Natural killer cell (primary cell): Measurements from ENCODE around the gene ALX1. TPM values are rescaled to one million over a fixed set of nuclear protein-coding genes. Genes with fewer than 3 reads are reported as not detected.

ENCODE experiments used
- ATAC-seq, 3 donors: fragments of 150-1000 bp in 2 of 3; fragments of 200-7000 bp in 1 of 3; cut with Tn5 transposase; 1 replicate in 1 of 3; 2 replicates in 2 of 3; pipeline ENCODE4 v1.10.0; 2021; ENCODE audit warnings: mild to moderate bottlenecking in 2 of 3, moderate library complexity in 2 of 3
- DNase-seq, 2 donors: peaks; one replicate each; pipeline versions ENCODE4 v3.0.0 to v3.0.0-alpha.2; 2013 to 2021; ENCODE audit warnings: mixed read lengths in 1 of 2
- H3K27ac ChIP-seq: one replicate; pipeline ENCODE4 v1.5.1; 2013; ENCODE audit warnings: mild to moderate bottlenecking, low read length
- H3K27me3 ChIP-seq: one replicate; pipeline ENCODE4 v1.6.1; 2013; ENCODE audit warnings: low read length; ENCODE audit not compliant: control insufficient read depth, insufficient read depth
- H3K36me3 ChIP-seq: one replicate; pipeline ENCODE4 v1.6.1; 2013; ENCODE audit warnings: low read length; ENCODE audit not compliant: control insufficient read depth, insufficient read depth
- H3K4me1 ChIP-seq: one replicate; pipeline ENCODE4 v1.6.1; 2013; ENCODE audit warnings: low read length; ENCODE audit not compliant: control insufficient read depth, insufficient read depth
- H3K4me3 ChIP-seq: one replicate; pipeline ENCODE4 v1.5.1; 2013; ENCODE audit warnings: low read length
- H3K9me3 ChIP-seq: one replicate; pipeline ENCODE4 v1.6.1; 2013; ENCODE audit warnings: low read length; ENCODE audit not compliant: control insufficient read depth, insufficient read depth
- H3K27ac Mint-ChIP-seq, 2 donors: one replicate each; pipeline ENCODE4 v1.8.0; 2022; ENCODE audit warnings: mild to moderate bottlenecking in 2 of 2, mixed read lengths in 2 of 2, moderate library complexity in 1 of 2
- H3K27me3 Mint-ChIP-seq, 2 donors: one replicate each; pipeline ENCODE4 v1.8.0; 2022; ENCODE audit warnings: low read depth in 2 of 2, mixed read lengths in 2 of 2
- H3K36me3 Mint-ChIP-seq: one replicate; pipeline ENCODE4 v1.8.0; 2022; ENCODE audit warnings: mixed read lengths
- H3K4me1 Mint-ChIP-seq, 2 donors: one replicate each; pipeline ENCODE4 v1.8.0; 2022; ENCODE audit warnings: mixed read lengths in 2 of 2
- H3K4me3 Mint-ChIP-seq: one replicate; pipeline ENCODE4 v1.8.0; 2022; ENCODE audit warnings: mild to moderate bottlenecking, moderate library complexity, mixed read lengths
- H3K9me3 Mint-ChIP-seq, 2 donors: one replicate each; pipeline ENCODE4 v1.8.0; 2022; ENCODE audit warnings: mixed read lengths in 2 of 2
- WGBS: methylation state at CpG from one replicate; pipeline ENCODE4 v1.1.7; 2013; ENCODE audit warnings: missing lambda C conversion rate; ENCODE audit not compliant: insufficient coverage; 5-methylcytosine and 5-hydroxymethylcytosine counted together
- intact Hi-C: fragments of 100-400 bp; cut with micrococcal nuclease; formaldehyde crosslinking; loops from one replicate; pipeline ENCODE4 v1.14.2; 2022
- total RNA-seq, 4 donors: library from RNA; stranded (reverse); fragments of 120-200 nt in 1 of 4; gene quantifications; one replicate each; pipeline versions ENCODE4 v1.2.3 to v1.2.4, GENCODE V29; 2013 to 2022
- TF ChIP-seq, protein P1 (sequence below): fragments of 200-600 bp; IDR thresholded peaks from one replicate; pipeline ENCODE4 v1.8.0; 2022; ENCODE audit warnings: antibody characterized with exemption

The ALX1 gene
- total RNA-seq, 3 donors from 2014 or later (not counting 1 experiment from before 2014, with no cell fraction given): not detected

DNA sequence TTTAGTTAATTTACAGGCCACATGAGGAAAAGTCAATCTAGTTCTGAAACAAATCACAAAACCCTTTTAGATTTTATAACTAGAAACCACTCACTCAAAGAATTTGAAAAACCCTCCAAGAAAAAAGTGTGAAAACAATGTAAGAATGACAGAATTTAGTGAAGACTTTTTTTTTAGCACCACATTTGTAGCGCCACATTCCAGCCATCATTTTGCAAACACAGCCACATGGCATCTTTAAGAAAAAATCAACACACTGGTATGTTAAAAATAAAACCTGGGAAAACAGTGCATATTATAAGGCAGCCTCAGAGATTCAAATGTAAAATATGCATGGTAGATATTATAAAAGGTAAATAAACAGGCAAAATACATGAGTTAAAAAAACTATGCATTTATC, 22.3 kb upstream of the ALX1 start:
- no peak overlapping the region for H3K27ac ChIP-seq
- Mint-ChIP-seq H3K4me3 (no peak overlapping the region), H3K36me3 (no peaks in the 10 kb centered on the region), H3K27me3 (no peaks in the 10 kb centered on the region), H3K4me1 (no peaks in the 10 kb centered on the region), H3K9me3 (peaks cover 0 to 4% of the 10 kb centered on the region in 2 donors), H3K27ac (no peak overlapping the region)
- H3K27me3 ChIP-seq: no peaks in the 10 kb centered on the region
- no peaks in the 10 kb centered on the region for H3K36me3 ChIP-seq
- TF ChIP-seq, protein P1, sequence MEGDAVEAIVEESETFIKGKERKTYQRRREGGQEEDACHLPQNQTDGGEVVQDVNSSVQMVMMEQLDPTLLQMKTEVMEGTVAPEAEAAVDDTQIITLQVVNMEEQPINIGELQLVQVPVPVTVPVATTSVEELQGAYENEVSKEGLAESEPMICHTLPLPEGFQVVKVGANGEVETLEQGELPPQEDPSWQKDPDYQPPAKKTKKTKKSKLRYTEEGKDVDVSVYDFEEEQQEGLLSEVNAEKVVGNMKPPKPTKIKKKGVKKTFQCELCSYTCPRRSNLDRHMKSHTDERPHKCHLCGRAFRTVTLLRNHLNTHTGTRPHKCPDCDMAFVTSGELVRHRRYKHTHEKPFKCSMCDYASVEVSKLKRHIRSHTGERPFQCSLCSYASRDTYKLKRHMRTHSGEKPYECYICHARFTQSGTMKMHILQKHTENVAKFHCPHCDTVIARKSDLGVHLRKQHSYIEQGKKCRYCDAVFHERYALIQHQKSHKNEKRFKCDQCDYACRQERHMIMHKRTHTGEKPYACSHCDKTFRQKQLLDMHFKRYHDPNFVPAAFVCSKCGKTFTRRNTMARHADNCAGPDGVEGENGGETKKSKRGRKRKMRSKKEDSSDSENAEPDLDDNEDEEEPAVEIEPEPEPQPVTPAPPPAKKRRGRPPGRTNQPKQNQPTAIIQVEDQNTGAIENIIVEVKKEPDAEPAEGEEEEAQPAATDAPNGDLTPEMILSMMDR: no peak
- no CpG with 5 or more reads among the region's 1 CpG for WGBS
- H3K9me3 ChIP-seq: no peaks in the 10 kb centered on the region
- H3K4me1 ChIP-seq: no peaks in the 10 kb centered on the region
- ATAC-seq (no peak), DNase-seq (no peak)
- no peak overlapping the region for H3K4me3 ChIP-seq
- intact Hi-C loops: no loop called here

DNA sequence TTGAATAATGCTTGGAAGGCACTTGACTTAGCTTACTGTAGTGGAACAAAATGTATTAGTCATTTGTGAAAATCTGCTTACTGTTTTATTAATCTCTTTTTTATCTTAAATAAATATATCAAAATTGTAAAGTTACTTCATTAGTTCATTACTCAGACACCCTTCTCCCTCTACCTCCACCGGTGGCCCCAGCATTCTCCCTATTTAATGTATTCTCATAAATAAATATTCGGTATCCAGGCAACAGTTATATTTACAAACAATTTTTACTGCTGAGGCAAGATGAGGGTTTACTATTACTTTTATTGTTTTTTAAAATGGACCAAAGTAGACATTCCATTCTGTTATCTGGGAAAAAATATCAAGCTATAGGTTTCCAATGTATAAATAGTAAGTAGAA, 19.6 kb upstream of the ALX1 start:
- Histone ChIP-seq H3K4me3 (no peak overlapping the region), H3K36me3 (no peaks in the 10 kb centered on the region), H3K4me1 (no peaks in the 10 kb centered on the region), H3K27ac (no peak overlapping the region), H3K9me3 (no peaks in the 10 kb centered on the region), H3K27me3 (no peaks in the 10 kb centered on the region)
- Mint-ChIP-seq H3K27ac (no peak overlapping the region), H3K4me1 (no peaks in the 10 kb centered on the region), H3K9me3 (no peaks in the 10 kb centered on the region), H3K4me3 (no peak overlapping the region), H3K27me3 (no peaks in the 10 kb centered on the region), H3K36me3 (no peaks in the 10 kb centered on the region)
- 89% methylated on average over 1 of the region's 2 CpGs for WGBS
- TF ChIP-seq, protein P1: no peak
- DNase-seq (no peak), ATAC-seq (no peak)
- intact Hi-C loops: no loop called here

DNA sequence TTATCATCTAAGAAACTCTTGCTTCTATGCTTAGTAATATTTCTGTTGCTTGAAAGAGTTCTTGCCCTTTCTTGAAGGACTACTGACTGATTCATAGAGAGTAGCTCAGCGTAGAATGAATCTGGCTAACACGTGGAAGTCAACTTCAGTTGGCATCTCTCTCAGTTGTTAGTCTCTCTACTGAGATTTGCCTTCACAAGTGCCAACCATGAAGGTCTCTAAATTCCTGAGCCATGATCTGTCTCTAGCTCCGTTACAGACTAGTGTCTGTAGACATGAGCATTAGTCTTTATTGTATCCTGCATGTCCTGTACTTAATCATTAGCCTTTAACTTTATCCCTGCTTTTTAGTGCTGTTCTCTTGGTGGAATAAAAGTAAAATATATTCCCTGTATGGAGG, 19.1 kb upstream of the ALX1 start:
- TF ChIP-seq, protein P1: no peak
- Histone ChIP-seq H3K27ac (no peak overlapping the region), H3K4me1 (no peaks in the 10 kb centered on the region), H3K36me3 (no peaks in the 10 kb centered on the region), H3K4me3 (no peak overlapping the region), H3K9me3 (no peaks in the 10 kb centered on the region), H3K27me3 (no peaks in the 10 kb centered on the region)
- H3K36me3 Mint-ChIP-seq: no peaks in the 10 kb centered on the region
- H3K27ac Mint-ChIP-seq: no peak overlapping the region
- H3K9me3 Mint-ChIP-seq: no peaks in the 10 kb centered on the region
- intact Hi-C loops: no loop called here
- H3K27me3 Mint-ChIP-seq: no peaks in the 10 kb centered on the region
- 81% methylated on average over 3 of the region's 3 CpGs for WGBS
- no peak overlapping the region for H3K4me3 Mint-ChIP-seq
- ATAC-seq (no peak), DNase-seq (no peak)
- H3K4me1 Mint-ChIP-seq: no peaks in the 10 kb centered on the region

DNA sequence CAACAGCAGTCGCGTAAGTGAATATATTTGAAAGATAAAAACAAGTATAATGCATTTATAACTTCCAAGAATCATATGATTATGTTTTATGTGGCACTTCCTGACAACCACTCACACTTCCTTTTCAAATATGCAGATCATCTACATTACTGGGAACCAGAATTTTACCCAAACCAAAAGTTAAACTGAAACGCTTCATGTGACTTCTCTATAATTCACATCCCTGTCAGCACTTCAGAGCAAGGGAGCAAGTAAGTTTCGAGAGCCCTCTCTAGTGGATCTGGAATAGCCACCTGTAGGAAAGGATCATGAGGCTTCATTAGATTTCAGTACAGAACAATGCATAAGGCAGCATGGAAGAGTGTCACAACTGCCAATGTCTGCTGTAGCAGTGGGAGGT, 13.7 kb upstream of the ALX1 start:
- H3K4me3 Mint-ChIP-seq: no peak overlapping the region
- Histone ChIP-seq H3K27ac (no peak overlapping the region), H3K9me3 (no peaks in the 10 kb centered on the region), H3K4me1 (no peaks in the 10 kb centered on the region), H3K4me3 (no peak overlapping the region), H3K36me3 (no peaks in the 10 kb centered on the region), H3K27me3 (no peaks in the 10 kb centered on the region)
- ATAC-seq (no peak), DNase-seq (no peak)
- H3K27me3 Mint-ChIP-seq: no peaks in the 10 kb centered on the region
- TF ChIP-seq, protein P1: no peak
- no peaks in the 10 kb centered on the region for H3K4me1 Mint-ChIP-seq
- H3K9me3 Mint-ChIP-seq: peaks cover 0 to 5% of the 10 kb centered on the region in 2 donors
- intact Hi-C loops: no loop called here
- no peaks in the 10 kb centered on the region for H3K36me3 Mint-ChIP-seq
- 5% methylated on average over 2 of the region's 4 CpGs for WGBS
- H3K27ac Mint-ChIP-seq: no peak overlapping the region
